ENCODE results near the gene AKAP9. TPM values are rescaled to one million over a fixed set of nuclear protein-coding genes. Genes with fewer than 3 reads are reported as not detected.

The AKAP9 gene
- total and polyA plus RNA-seq, 9 of the 15 experiments (the other 6 are each of a cell fraction or from before 2014, with no cell fraction given): 25.5 to 80.9 (median 46.3) TPM

DNA sequence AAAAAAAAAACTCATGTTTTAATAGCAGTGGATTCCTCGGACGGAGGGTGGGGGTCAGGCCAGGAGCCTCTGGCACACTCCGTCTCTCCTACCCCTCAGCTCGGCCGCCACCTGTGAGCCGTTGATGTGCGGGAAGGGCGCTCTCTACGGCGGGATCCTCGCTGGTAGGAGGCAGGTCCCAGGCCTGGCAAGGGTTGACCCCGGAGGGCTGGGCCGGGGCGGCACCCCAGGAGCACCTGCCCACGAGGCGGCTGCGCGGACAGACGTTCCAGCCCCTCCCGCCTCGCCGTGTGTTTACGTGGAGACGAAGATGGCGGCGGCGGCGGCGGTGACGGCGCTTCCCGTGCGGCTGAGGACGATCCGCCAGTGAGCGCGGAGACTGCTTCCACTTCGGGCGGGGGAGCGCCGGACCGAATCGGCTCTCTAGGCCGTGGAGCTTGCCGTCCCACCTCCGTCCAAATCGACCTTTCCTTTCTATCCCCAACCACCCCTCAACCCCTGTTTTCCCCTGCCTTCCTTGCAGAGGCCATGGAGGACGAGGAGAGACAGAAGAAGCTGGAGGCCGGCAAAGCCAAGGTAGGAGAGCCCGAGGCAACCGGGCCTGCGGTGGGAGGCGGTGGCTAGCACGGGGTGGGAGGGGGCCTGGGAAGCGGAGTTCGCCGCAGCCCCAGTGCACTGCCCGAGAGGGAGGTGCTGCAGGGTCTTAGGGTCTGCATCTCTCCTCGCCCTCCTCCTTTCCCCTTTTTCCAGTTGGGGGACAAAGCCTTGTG is at the start of gene AKAP9 (continued):
- TF ChIP-seq TEAD4 (IDR thresholded peaks at IDR 0.05; ENCODE audit: low read length): no peak
- TF ChIP-seq TEAD4 (CRISPR knock-in tag; IDR thresholded peaks at IDR 0.05; ENCODE audit: borderline replicate concordance): peak; percentile 87
- TF ChIP-seq, protein P1, sequence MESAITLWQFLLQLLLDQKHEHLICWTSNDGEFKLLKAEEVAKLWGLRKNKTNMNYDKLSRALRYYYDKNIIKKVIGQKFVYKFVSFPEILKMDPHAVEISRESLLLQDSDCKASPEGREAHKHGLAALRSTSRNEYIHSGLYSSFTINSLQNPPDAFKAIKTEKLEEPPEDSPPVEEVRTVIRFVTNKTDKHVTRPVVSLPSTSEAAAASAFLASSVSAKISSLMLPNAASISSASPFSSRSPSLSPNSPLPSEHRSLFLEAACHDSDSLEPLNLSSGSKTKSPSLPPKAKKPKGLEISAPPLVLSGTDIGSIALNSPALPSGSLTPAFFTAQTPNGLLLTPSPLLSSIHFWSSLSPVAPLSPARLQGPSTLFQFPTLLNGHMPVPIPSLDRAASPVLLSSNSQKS (CRISPR knock-in tag; IDR thresholded peaks at IDR 0.05): no peak
- TF ChIP-seq ZNF444 (CRISPR knock-in tag; IDR thresholded peaks at IDR 0.05): no peak
- TF ChIP-seq CHD2 (IDR thresholded peaks at IDR 0.05; ENCODE audit: low read depth, low read length): no peak
- no peak; the same call in 1 of the 2 replicates for TF ChIP-seq GTF2F1 (IDR thresholded peaks at IDR 0.05; ENCODE audit: low read depth, low read length)
- no peak for TF ChIP-seq TAF15 (IDR thresholded peaks at IDR 0.05; ENCODE audit: low read depth, low read length)
- TF ChIP-seq GABPA (tag; conservative IDR thresholded peaks at IDR 0.05; ENCODE audit: low read depth): peak; percentile 59
- TF ChIP-seq, protein P2, sequence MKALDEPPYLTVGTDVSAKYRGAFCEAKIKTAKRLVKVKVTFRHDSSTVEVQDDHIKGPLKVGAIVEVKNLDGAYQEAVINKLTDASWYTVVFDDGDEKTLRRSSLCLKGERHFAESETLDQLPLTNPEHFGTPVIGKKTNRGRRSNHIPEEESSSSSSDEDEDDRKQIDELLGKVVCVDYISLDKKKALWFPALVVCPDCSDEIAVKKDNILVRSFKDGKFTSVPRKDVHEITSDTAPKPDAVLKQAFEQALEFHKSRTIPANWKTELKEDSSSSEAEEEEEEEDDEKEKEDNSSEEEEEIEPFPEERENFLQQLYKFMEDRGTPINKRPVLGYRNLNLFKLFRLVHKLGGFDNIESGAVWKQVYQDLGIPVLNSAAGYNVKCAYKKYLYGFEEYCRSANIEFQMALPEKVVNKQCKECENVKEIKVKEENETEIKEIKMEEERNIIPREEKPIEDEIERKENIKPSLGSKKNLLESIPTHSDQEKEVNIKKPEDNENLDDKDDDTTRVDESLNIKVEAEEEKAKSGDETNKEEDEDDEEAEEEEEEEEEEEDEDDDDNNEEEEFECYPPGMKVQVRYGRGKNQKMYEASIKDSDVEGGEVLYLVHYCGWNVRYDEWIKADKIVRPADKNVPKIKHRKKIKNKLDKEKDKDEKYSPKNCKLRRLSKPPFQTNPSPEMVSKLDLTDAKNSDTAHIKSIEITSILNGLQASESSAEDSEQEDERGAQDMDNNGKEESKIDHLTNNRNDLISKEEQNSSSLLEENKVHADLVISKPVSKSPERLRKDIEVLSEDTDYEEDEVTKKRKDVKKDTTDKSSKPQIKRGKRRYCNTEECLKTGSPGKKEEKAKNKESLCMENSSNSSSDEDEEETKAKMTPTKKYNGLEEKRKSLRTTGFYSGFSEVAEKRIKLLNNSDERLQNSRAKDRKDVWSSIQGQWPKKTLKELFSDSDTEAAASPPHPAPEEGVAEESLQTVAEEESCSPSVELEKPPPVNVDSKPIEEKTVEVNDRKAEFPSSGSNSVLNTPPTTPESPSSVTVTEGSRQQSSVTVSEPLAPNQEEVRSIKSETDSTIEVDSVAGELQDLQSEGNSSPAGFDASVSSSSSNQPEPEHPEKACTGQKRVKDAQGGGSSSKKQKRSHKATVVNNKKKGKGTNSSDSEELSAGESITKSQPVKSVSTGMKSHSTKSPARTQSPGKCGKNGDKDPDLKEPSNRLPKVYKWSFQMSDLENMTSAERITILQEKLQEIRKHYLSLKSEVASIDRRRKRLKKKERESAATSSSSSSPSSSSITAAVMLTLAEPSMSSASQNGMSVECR (CRISPR knock-in tag; IDR thresholded peaks at IDR 0.05): peak; percentile 87
- TF ChIP-seq, protein P3, sequence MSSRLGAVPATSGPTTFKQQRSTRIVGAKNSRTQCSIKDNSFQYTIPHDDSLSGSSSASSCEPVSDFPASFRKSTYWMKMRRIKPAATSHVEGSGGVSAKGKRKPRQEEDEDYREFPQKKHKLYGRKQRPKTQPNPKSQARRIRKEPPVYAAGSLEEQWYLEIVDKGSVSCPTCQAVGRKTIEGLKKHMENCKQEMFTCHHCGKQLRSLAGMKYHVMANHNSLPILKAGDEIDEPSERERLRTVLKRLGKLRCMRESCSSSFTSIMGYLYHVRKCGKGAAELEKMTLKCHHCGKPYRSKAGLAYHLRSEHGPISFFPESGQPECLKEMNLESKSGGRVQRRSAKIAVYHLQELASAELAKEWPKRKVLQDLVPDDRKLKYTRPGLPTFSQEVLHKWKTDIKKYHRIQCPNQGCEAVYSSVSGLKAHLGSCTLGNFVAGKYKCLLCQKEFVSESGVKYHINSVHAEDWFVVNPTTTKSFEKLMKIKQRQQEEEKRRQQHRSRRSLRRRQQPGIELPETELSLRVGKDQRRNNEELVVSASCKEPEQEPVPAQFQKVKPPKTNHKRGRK (tag; IDR thresholded peaks at IDR 0.05): no peak
- TF ChIP-seq BRF1 (IDR thresholded peaks at IDR 0.05; ENCODE audit: borderline replicate concordance, extremely low read depth, insufficient read length): no peak
- TF ChIP-seq SREBF1 (IDR thresholded peaks at IDR 0.05; ENCODE audit: borderline replicate concordance, low read depth, low read length): no peak
- TF ChIP-seq PPARD (CRISPR knock-in tag; IDR thresholded peaks at IDR 0.05): no peak
- TF ChIP-seq ZKSCAN8 (CRISPR knock-in tag; IDR thresholded peaks at IDR 0.05): no peak
- TF ChIP-seq, protein P4, sequence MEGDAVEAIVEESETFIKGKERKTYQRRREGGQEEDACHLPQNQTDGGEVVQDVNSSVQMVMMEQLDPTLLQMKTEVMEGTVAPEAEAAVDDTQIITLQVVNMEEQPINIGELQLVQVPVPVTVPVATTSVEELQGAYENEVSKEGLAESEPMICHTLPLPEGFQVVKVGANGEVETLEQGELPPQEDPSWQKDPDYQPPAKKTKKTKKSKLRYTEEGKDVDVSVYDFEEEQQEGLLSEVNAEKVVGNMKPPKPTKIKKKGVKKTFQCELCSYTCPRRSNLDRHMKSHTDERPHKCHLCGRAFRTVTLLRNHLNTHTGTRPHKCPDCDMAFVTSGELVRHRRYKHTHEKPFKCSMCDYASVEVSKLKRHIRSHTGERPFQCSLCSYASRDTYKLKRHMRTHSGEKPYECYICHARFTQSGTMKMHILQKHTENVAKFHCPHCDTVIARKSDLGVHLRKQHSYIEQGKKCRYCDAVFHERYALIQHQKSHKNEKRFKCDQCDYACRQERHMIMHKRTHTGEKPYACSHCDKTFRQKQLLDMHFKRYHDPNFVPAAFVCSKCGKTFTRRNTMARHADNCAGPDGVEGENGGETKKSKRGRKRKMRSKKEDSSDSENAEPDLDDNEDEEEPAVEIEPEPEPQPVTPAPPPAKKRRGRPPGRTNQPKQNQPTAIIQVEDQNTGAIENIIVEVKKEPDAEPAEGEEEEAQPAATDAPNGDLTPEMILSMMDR (IDR thresholded peaks at IDR 0.05 in 2 of 3, conservative IDR thresholded peaks at IDR 0.05 in 1 of 3; ENCODE audit: insufficient read depth in 2 of 3, low read depth in 1 of 3, low read length in 3 of 3): peak in 1 of 3 experiments; percentile 13; a peak in 1 of 6 replicates
- no peak for TF ChIP-seq NFE2 (IDR thresholded peaks at IDR 0.05; ENCODE audit: low read depth)
